ENCODE results near the gene CCL28. TPM values are rescaled to one million over a fixed set of nuclear protein-coding genes. Genes with fewer than 3 reads are reported as not detected.
"Not testable (repeated sequence)": the region's sequence is repeated elsewhere in the genome, so short reads cannot be mapped to it uniquely, and the experiment has no call there.

The CCL28 gene
- total RNA-seq, 1 experiment from 2014 or later = not detected

DNA sequence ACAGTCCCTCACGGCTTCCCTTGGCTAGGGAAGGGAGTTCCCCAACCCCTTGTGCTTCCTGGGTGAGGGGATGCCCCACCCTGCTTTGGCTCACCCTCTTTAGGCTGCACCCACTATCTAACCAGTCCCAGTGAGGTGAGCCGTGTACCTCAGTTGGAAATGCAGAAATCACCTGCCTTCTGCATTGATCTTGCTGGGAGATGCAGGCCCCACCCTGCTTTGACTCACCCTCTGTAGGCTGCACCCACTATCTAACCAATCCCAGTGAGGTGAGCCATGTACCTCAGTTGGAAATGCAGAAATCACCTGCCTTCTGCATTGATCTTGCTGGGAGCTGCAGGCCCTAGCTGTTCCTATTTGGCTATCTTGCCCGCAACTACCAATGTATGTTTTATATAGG lies 44.7 kb downstream of the CCL28 start:
- Histone ChIP-seq H2BK5ac (ENCODE audit: insufficient read length, low read length) (no peak overlapping the region), H3K56ac (ENCODE audit: insufficient read length, low read depth, low read length) (no peak overlapping the region), H3K9ac (ENCODE audit: extremely low read depth, insufficient read length, low read length) (no peak overlapping the region), H4K20me1 (ENCODE audit: control insufficient read depth, insufficient read depth, insufficient read length) (no peaks in the 10 kb centered on the region), H2BK15ac (ENCODE audit: low read depth, low read length) (no peak overlapping the region), H2BK12ac (ENCODE audit: insufficient read length, low read depth, low read length) (no peak overlapping the region), H2BK20ac (ENCODE audit: low read depth, low read length, poor library complexity, severe bottlenecking) (no peak overlapping the region), H3K27me3 (ENCODE audit: insufficient read depth, low read length) (no peaks in the 10 kb centered on the region; the same call in 1 of the 2 replicates), H4K91ac (ENCODE audit: insufficient read length, low read depth, low read length) (no peak overlapping the region), H3K14ac (ENCODE audit: insufficient read depth, low read length) (no peak overlapping the region), H2AK5ac (ENCODE audit: insufficient read length, low read length) (no peak overlapping the region), H3K79me2 (ENCODE audit: insufficient read depth, low read length) (no peaks in the 10 kb centered on the region), H3K23me2 (ENCODE audit: insufficient read length, low read depth, low read length, poor library complexity, severe bottlenecking) (no peaks in the 10 kb centered on the region), H4K5ac (ENCODE audit: insufficient read length, low read depth, low read length) (no peak overlapping the region), H3K4ac (ENCODE audit: low read depth, low read length) (no peak overlapping the region), H3K4me1 (ENCODE audit: insufficient read depth, low read length) (no peaks in the 10 kb centered on the region), H4K8ac (replicated peaks; ENCODE audit: insufficient read length, low read depth, low read length) (no peak overlapping the region), H2AFZ (ENCODE audit: low read length) (no peak overlapping the region), H3T11ph (ENCODE audit: low read length) (no peak overlapping the region), H2BK120ac (ENCODE audit: low read depth, low read length, poor library complexity, severe bottlenecking) (no peak overlapping the region), H3K23ac (ENCODE audit: insufficient read length, low read depth, low read length) (no peak overlapping the region), H3K18ac (ENCODE audit: insufficient read length, low read depth, low read length) (no peak overlapping the region), H3K4me2 (ENCODE audit: insufficient read depth, insufficient read length, low read length) (no peak overlapping the region), H3K9me3 (ENCODE audit: control insufficient read depth, low read depth, low read length) (peaks cover 14% of the 10 kb centered on the region), H3K27ac (ENCODE audit: insufficient read length, low read depth, low read length) (no peak overlapping the region), H3K79me1 (ENCODE audit: insufficient read depth, low read depth, low read length, poor library complexity, severe bottlenecking) (no peaks in the 10 kb centered on the region)
- H3K4me3 Mint-ChIP-seq = no peak overlapping the region
- peaks cover 8 to 14% (median 9%) of the 10 kb centered on the region in 3 experiments for H3K36me3 Mint-ChIP-seq (ENCODE audit: insufficient read depth in 1 of 3, low read depth in 3 of 3)
- TF ChIP-seq, protein P1, sequence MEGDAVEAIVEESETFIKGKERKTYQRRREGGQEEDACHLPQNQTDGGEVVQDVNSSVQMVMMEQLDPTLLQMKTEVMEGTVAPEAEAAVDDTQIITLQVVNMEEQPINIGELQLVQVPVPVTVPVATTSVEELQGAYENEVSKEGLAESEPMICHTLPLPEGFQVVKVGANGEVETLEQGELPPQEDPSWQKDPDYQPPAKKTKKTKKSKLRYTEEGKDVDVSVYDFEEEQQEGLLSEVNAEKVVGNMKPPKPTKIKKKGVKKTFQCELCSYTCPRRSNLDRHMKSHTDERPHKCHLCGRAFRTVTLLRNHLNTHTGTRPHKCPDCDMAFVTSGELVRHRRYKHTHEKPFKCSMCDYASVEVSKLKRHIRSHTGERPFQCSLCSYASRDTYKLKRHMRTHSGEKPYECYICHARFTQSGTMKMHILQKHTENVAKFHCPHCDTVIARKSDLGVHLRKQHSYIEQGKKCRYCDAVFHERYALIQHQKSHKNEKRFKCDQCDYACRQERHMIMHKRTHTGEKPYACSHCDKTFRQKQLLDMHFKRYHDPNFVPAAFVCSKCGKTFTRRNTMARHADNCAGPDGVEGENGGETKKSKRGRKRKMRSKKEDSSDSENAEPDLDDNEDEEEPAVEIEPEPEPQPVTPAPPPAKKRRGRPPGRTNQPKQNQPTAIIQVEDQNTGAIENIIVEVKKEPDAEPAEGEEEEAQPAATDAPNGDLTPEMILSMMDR (conservative IDR thresholded peaks at IDR 0.05) = no peak
- no peak overlapping the region for H3K27ac Mint-ChIP-seq
- no peaks in the 10 kb centered on the region for H3K4me1 Mint-ChIP-seq
- DNase-seq = no peak
- H3K27me3 Mint-ChIP-seq (ENCODE audit: low read depth) = no peaks in the 10 kb centered on the region
- peaks cover 34 to 45% of the 10 kb centered on the region in 2 experiments for H3K9me3 Mint-ChIP-seq
- WGBS (ENCODE audit: extremely low coverage, insufficient read length, low lambda C conversion rate) = no CpG with 5 or more reads among the region's 3 CpGs

DNA sequence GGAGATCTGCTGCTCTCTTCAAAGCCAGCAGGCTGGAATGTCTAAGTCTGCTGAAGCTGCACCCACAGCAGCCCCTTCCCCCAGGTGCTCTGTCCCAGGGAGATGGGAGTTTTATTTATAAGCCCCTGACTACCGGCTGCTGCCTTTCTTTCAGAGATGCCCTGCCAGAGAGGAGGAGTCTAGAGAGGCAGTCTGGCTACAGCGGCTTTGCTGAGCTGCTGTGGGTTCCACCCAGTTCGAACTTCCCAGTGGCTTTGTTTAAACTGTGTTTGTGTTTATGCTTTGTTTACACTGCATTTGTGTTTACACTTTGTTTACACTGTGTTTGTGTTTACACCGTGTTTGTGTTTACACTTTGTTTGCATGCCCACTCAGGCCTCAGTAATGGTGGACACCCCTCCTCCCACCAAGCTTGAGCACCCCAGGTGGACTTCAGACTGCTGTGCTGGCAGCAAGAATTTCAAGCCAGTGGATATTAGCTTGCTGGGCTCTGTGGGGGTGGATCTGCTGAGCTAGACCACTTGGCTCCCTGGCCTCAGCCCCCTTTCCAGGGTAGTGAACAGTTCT lies 45.4 kb downstream of the CCL28 start:
- not testable (repeated sequence) for H2AFZ ChIP-seq (ENCODE audit: low read length); H2BK5ac ChIP-seq (ENCODE audit: insufficient read length, low read length); H4K91ac ChIP-seq (ENCODE audit: insufficient read length, low read depth, low read length); H3K14ac ChIP-seq (ENCODE audit: insufficient read depth, low read length); H3K27me3 Mint-ChIP-seq (ENCODE audit: low read depth); H3K4me1 ChIP-seq (ENCODE audit: insufficient read depth, low read length); H3T11ph ChIP-seq (ENCODE audit: low read length); H2BK20ac ChIP-seq (ENCODE audit: low read depth, low read length, poor library complexity, severe bottlenecking); H3K4ac ChIP-seq (ENCODE audit: low read depth, low read length); H3K9ac ChIP-seq (ENCODE audit: extremely low read depth, insufficient read length, low read length); H4K20me1 ChIP-seq (ENCODE audit: control insufficient read depth, insufficient read depth, insufficient read length); H3K27ac ChIP-seq (ENCODE audit: insufficient read length, low read depth, low read length); H3K18ac ChIP-seq (ENCODE audit: insufficient read length, low read depth, low read length); H3K4me2 ChIP-seq (ENCODE audit: insufficient read depth, insufficient read length, low read length); H2AK5ac ChIP-seq (ENCODE audit: insufficient read length, low read length); H4K5ac ChIP-seq (ENCODE audit: insufficient read length, low read depth, low read length); H3K79me1 ChIP-seq (ENCODE audit: insufficient read depth, low read depth, low read length, poor library complexity, severe bottlenecking); H3K27ac Mint-ChIP-seq; H3K23ac ChIP-seq (ENCODE audit: insufficient read length, low read depth, low read length); H4K8ac ChIP-seq (replicated peaks; ENCODE audit: insufficient read length, low read depth, low read length); H3K4me3 Mint-ChIP-seq; H3K27me3 ChIP-seq (ENCODE audit: insufficient read depth, low read length); H3K56ac ChIP-seq (ENCODE audit: insufficient read length, low read depth, low read length); H3K79me2 ChIP-seq (ENCODE audit: insufficient read depth, low read length); H2BK15ac ChIP-seq (ENCODE audit: low read depth, low read length); H2BK12ac ChIP-seq (ENCODE audit: insufficient read length, low read depth, low read length); H2BK120ac ChIP-seq (ENCODE audit: low read depth, low read length, poor library complexity, severe bottlenecking); H3K4me1 Mint-ChIP-seq; H3K23me2 ChIP-seq (ENCODE audit: insufficient read length, low read depth, low read length, poor library complexity, severe bottlenecking); DNase-seq
- H3K9me3 ChIP-seq (ENCODE audit: control insufficient read depth, low read depth, low read length) = peaks cover 14% of the 10 kb centered on the region
- no CpG with 5 or more reads among the region's 4 CpGs for WGBS (ENCODE audit: extremely low coverage, insufficient read length, low lambda C conversion rate)
- Mint-ChIP-seq H3K36me3 (ENCODE audit: insufficient read depth in 1 of 3, low read depth in 3 of 3) (peaks cover 8 to 14% (median 9%) of the 10 kb centered on the region in 3 experiments), H3K9me3 (peaks cover 38 to 43% of the 10 kb centered on the region in 2 experiments)

Data from H9 (cell line).